Activated naive CD4-positive, alpha-beta T cell treated with anti-CD3 and anti-CD28 coated beads, Interleukin-2, amount 50 U/mL, for 16 hours (primary cell): Measurements from ENCODE around the gene ALDH1L1.
"Not testable (repeated sequence)": the region's sequence is repeated elsewhere in the genome, so short reads cannot be mapped to it uniquely, and the experiment has no call there.

Source experiments
- DNase-seq: peaks from one replicate; pipeline ENCODE4 v3.0.0-alpha.2; 2020

ALDH1L1 gene

GRCh38 chr3:126103121-126104027 is 77.0 kb downstream of the ALDH1L1 start:
- no peak for DNase-seq

GRCh38 chr3:126102530-126102951 is 77.8 kb downstream of the ALDH1L1 start:
- no peak for DNase-seq

GRCh38 chr3:126102011-126102410 is 78.4 kb downstream of the ALDH1L1 start:
- no peak for DNase-seq

GRCh38 chr3:126101521-126101982 is 78.8 kb downstream of the ALDH1L1 start:
- no peak for DNase-seq

- no peak for DNase-seq
Observed at GRCh38 chr3:126100634-126101301, 79.6 kb downstream of the ALDH1L1 start.

- no peak for DNase-seq
Observed at GRCh38 chr3:126100269-126100633, 80.1 kb downstream of the ALDH1L1 start.

GRCh38 chr3:126098391-126098858 is 82.0 kb downstream of the ALDH1L1 start:
- DNase-seq: no peak

GRCh38 chr3:126097801-126098200 is 82.6 kb downstream of the ALDH1L1 start:
- DNase-seq: no peak

GRCh38 chr3:126096274-126096673 is 84.1 kb downstream of the ALDH1L1 start:
- not testable (repeated sequence) for DNase-seq

GRCh38 chr3:126092128-126092527 is 88.3 kb downstream of the ALDH1L1 start:
- not testable (repeated sequence) for DNase-seq

- DNase-seq: no peak
Observed at GRCh38 chr3:126087552-126088175, 92.7 kb downstream of the ALDH1L1 start.

- DNase-seq: no peak
Observed at GRCh38 chr3:126085841-126086240, 94.5 kb downstream of the ALDH1L1 start.

- DNase-seq: no peak
Observed at GRCh38 chr3:126085276-126085675, 95.1 kb downstream of the ALDH1L1 start.

- no peak for DNase-seq
Observed at GRCh38 chr3:126084768-126085180, 95.6 kb downstream of the ALDH1L1 start.

GRCh38 chr3:126083913-126084767 is 96.2 kb downstream of the ALDH1L1 start, which contains the start of gene SLC41A3:
SLC41A3 (minus strand) TSS chr3:126084124; CDS start chr3:126068219, 15,905 bp downstream.
- peak; percentile 87 for DNase-seq

GRCh38 chr3:126083511-126083912 is 96.9 kb downstream of the ALDH1L1 start:
- DNase-seq: peak; percentile 45

- no peak for DNase-seq
Observed at GRCh38 chr3:126083138-126083445, 97.3 kb downstream of the ALDH1L1 start.

- no peak for DNase-seq
Observed at GRCh38 chr3:126082362-126083137, 97.8 kb downstream of the ALDH1L1 start.

GRCh38 chr3:126081618-126082361 is 98.6 kb downstream of the ALDH1L1 start:
- DNase-seq: no peak

GRCh38 chr3:126080970-126081369 is 99.4 kb downstream of the ALDH1L1 start:
- no peak for DNase-seq

GRCh38 chr3:126078866-126079265 is 101.5 kb downstream of the ALDH1L1 start:
- DNase-seq: no peak
